DND-41 (cell line): ENCODE measurements around the gene MRPS33.

ENCODE experiments used
- ATAC-seq: fragments of 200-7000 bp; cut with Tn5 transposase; 3 replicates; pipeline ENCODE4 v1.9.1; 2021; ENCODE audit warnings: low read depth; ENCODE audit not compliant: insufficient read depth
- DNase-seq: peaks from one replicate; pipeline ENCODE4 v3.0.0-alpha.2; 2020
- H2AFZ ChIP-seq: 2 replicates; pipeline ENCODE4 v1.6.0; 2012; ENCODE audit warnings: low read depth, low read length
- H3K27ac ChIP-seq: 2 replicates; pipeline ENCODE4 v1.5.1; 2012; ENCODE audit warnings: low read length, inconsistent platforms
- H3K27me3 ChIP-seq: fragments of 200-600 bp; sonication (generic); 2 replicates; pipeline ENCODE4 v1.6.0; 2012; ENCODE audit warnings: low read length, mild to moderate bottlenecking, inconsistent platforms; ENCODE audit not compliant: insufficient read depth, poor library complexity
- H3K36me3 ChIP-seq: 2 replicates; pipeline ENCODE4 v1.5.1; 2012; ENCODE audit warnings: low read length, inconsistent platforms; ENCODE audit not compliant: insufficient read depth
- H3K4me1 ChIP-seq: 2 replicates; pipeline ENCODE4 v1.5.1; 2012; ENCODE audit warnings: mild to moderate bottlenecking, low read length; ENCODE audit not compliant: insufficient read depth
- H3K4me2 ChIP-seq: 2 replicates; pipeline ENCODE4 v1.6.0; 2012; ENCODE audit warnings: mild to moderate bottlenecking, moderate library complexity, low read length, inconsistent platforms; ENCODE audit not compliant: insufficient read depth
- H3K4me3 ChIP-seq, 2 experiments: fragments of 200-600 bp in 1 of 2; shearing (Covaris generic) in 1 of 2; 2 replicates each; pipeline ENCODE4 v1.5.1; 2012 to 2016; ENCODE audit warnings: inconsistent platforms in 2 of 2, low read length in 2 of 2, mild to moderate bottlenecking in 2 of 2, low read depth in 1 of 2, moderate library complexity in 1 of 2
- H3K79me2 ChIP-seq: 2 replicates; pipeline ENCODE4 v1.6.0; 2012; ENCODE audit warnings: low read length, inconsistent platforms; ENCODE audit not compliant: insufficient read depth
- H3K9ac ChIP-seq: 2 replicates; pipeline ENCODE4 v1.6.0; 2012; ENCODE audit warnings: low read depth, mild to moderate bottlenecking, inconsistent platforms, low read length, moderate library complexity
- H3K9me3 ChIP-seq: 2 replicates; pipeline ENCODE4 v1.5.1; 2012; ENCODE audit warnings: low read length, moderate library complexity, mild to moderate bottlenecking, inconsistent platforms; ENCODE audit not compliant: insufficient read depth, severe bottlenecking
- H4K20me1 ChIP-seq: 2 replicates; pipeline ENCODE4 v1.6.0; 2012; ENCODE audit warnings: low read length; ENCODE audit not compliant: insufficient read depth
- CTCF ChIP-seq: IDR thresholded peaks from 2 replicates; pipeline ENCODE4 v1.5.1; 2012; ENCODE audit warnings: borderline replicate concordance, low read length, moderate library complexity, mild to moderate bottlenecking; ENCODE audit not compliant: poor library complexity, severe bottlenecking; ENCODE audit errors: extremely low read depth
- EZH2 ChIP-seq: IDR thresholded peaks from 3 replicates; pipeline ENCODE4 v1.6.1; 2012; ENCODE audit warnings: borderline replicate concordance, low read depth, mild to moderate bottlenecking, moderate library complexity, low read length, inconsistent platforms; ENCODE audit not compliant: severe bottlenecking

MRPS33 gene

GRCh38 chr7:141045842-141046620, 31.3 kb upstream of the MRPS33 start:
- DNase-seq: no peak
- no peak for ATAC-seq
- Histone ChIP-seq H3K4me3 (no peak overlapping the region), H2AFZ (no peak overlapping the region), H3K4me1 (no peaks in the 10 kb centered on the region), H3K4me2 (no peak overlapping the region), H3K79me2 (no peaks in the 10 kb centered on the region), H3K9me3 (no peaks in the 10 kb centered on the region), H3K9ac (no peak overlapping the region), H3K36me3 (no peaks in the 10 kb centered on the region), H3K27me3 (no peaks in the 10 kb centered on the region), H4K20me1 (no peaks in the 10 kb centered on the region), H3K27ac (no peak overlapping the region)
- TF ChIP-seq CTCF (no peak), EZH2 (no peak)

DNA sequence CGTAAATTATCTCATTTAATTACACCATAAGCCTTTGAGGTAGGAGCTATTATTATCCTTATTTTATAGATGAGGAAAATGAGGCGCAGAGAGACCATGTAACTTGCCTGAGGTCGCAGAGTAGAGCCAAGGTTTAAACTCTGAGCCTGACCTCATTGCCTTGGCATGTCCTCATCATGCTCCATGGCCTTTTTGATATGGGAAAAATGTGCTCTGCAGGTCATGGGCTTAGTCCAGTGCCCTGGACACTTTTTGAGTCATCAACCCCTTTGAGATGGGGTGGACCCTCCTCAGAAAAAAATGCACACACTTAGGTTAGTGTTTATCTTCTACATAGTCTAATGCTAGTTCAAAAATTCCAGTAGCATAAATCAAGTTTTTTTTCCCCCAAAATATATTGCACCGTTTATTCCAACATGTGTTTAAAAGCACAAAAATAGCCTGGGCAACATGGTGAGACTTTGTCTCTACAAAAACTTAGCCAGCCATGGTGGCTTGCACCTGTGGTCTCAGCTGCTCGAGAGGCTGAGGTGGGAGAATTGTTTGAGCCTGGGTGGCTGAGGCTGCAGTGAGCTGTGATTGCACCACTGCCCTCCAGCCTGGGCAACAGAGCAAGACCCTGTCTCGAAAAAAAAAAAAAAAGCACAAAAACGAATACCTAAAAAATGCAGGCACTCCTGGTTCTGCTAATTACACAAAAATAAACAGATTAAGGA, 30.5 kb upstream of the MRPS33 start:
- Histone ChIP-seq H3K36me3 (no peaks in the 10 kb centered on the region), H3K4me1 (no peaks in the 10 kb centered on the region), H4K20me1 (no peaks in the 10 kb centered on the region), H3K9ac (no peak overlapping the region), H3K27me3 (no peaks in the 10 kb centered on the region), H3K4me2 (no peak overlapping the region), H3K4me3 (no peak overlapping the region), H3K79me2 (no peaks in the 10 kb centered on the region), H2AFZ (no peak overlapping the region), H3K27ac (no peak overlapping the region), H3K9me3 (no peaks in the 10 kb centered on the region)
- TF ChIP-seq CTCF (no peak), EZH2 (no peak)
- ATAC-seq (no peak), DNase-seq (no peak)

DNA sequence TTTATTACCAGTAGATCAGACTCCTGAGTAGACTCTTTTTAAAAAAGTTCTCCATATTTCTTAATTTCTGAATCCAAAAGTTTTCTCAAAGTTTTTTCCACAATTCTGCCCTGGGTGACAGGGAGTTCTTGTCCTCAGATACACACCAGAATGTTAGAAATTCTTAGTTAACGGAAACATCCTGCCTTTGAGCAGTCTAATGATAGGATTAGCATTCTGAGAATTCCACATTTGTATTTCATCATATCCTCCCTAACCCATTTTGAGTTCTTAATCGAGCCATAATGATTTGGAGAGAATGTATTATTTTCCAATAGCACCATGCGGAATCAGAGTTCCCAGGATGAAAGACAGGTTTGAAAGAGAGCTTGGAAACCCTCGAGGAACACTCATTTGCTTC, 28.9 kb upstream of the MRPS33 start:
- no peak for TF ChIP-seq CTCF
- no peak for TF ChIP-seq EZH2
- DNase-seq: no peak
- Histone ChIP-seq H4K20me1 (no peaks in the 10 kb centered on the region), H3K9me3 (no peaks in the 10 kb centered on the region), H3K4me3 (no peak overlapping the region), H3K9ac (no peak overlapping the region), H3K4me2 (no peak overlapping the region), H3K27ac (no peak overlapping the region), H3K36me3 (no peaks in the 10 kb centered on the region), H3K4me1 (no peaks in the 10 kb centered on the region), H2AFZ (no peak overlapping the region), H3K27me3 (no peaks in the 10 kb centered on the region), H3K79me2 (no peaks in the 10 kb centered on the region)
- no peak for ATAC-seq
